SU-DHL-6 (cell line): ENCODE measurements around the gene WFIKKN2.

ENCODE experiments used
- CTCF ChIP-seq: fragments of 200-600 bp; sonication (generic); IDR thresholded peaks from one replicate; pipeline ENCODE4 v1.5.1; 2017; ENCODE audit warnings: antibody characterized with exemption, mild to moderate bottlenecking, low read length, moderate library complexity; ENCODE audit not compliant: insufficient read depth, poor library complexity, severe bottlenecking
- EZH2phosphoT487 ChIP-seq: fragments of 200-600 bp; sonication (generic), shearing (Covaris generic); conservative IDR thresholded peaks from 2 replicates; pipeline ENCODE4 v1.6.1; 2018; ENCODE audit warnings: mild to moderate bottlenecking, antibody characterized with exemption, low read length, moderate library complexity, mixed read lengths

- TF ChIP-seq EZH2phosphoT487 (no peak), CTCF (no peak)
Measured at GRCh38 chr17:50840311-50840851, 5.0 kb downstream of the WFIKKN2 start.
